ENCODE measurements around the gene ABL1.
"Not testable (repeated sequence)": the region's sequence is repeated elsewhere in the genome, so short reads cannot be mapped to it uniquely, and the experiment has no call there.

The ABL1 gene

DNA sequence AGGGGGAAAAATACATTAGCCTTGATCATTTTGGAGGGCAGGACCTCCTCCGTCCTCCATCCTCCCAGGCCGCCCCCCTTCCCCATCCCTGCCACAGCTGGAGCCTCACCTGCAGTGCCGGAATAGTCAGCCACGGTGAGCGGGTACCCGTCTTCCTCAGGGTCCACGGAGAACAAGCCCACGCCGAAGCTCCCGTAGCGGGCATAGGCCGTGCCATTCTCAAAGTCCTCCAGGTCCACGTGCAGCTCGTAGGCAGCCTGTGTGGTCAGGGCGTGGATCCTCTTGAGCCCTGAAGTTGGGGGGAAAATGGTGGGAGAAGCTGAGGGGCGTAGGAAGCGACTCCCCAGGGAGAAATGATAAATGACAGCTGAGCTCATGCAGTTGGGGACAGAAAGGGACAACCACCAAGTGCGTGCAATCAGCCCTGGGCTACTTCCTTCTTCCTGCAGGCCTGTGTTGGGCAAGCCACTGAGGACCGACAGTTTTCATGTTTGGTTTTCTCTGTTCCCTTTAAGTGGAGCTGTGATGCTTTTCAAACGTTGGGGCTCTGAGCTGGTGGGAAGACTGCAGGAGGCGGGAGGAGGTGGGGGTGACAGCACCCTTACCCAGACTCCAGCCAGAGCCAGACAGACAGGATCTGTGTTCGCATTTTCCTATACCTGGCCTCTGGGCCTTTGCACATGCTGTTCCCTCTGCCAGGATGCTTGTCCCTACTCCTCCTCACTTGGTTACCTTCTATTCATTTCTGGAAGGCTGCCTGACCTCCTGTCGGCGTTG, 70.3 kb downstream of the ABL1 start:
- DNase-seq: no peak

DNA sequence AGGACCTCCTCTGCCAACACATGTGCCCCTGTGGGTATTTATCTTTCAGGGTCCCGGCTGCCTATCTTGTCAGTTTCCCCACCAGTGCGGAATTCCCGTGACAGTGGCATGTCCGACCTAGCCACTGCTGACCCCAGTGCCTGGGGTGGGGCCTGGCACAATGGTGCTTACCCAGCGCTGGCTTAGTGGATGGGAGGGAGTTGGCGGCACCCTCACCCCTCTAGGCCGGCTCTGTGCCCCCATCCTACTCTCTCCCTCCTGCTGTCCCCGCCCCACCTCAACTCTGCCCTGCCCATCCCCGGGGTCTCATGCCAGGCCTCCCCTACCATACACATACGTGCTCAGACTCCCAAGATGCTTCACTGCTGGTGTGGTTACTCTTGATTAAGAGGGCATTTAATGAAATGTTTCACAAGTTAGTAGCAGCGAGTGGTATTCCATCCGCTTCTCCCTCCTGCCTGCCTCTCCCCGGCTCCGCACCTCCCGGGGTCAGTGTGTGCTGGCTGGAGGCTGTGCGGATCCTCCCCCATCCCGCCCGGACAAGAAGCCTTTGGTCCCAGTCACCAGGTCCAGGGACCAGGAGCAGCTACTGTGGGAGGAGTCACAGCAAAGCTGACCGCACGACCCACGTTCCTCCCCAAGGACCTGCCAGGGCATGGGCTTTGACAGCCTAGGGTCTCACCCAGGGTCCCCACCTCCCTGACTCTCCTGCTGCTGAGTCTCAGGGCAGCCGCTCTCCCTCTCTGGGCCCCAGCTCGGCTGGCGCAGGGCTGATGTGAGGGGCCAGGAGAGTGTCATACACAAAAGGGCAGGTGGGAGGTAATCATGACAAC, 71.1 kb downstream of the ABL1 start:
- DNase-seq: no peak

DNA sequence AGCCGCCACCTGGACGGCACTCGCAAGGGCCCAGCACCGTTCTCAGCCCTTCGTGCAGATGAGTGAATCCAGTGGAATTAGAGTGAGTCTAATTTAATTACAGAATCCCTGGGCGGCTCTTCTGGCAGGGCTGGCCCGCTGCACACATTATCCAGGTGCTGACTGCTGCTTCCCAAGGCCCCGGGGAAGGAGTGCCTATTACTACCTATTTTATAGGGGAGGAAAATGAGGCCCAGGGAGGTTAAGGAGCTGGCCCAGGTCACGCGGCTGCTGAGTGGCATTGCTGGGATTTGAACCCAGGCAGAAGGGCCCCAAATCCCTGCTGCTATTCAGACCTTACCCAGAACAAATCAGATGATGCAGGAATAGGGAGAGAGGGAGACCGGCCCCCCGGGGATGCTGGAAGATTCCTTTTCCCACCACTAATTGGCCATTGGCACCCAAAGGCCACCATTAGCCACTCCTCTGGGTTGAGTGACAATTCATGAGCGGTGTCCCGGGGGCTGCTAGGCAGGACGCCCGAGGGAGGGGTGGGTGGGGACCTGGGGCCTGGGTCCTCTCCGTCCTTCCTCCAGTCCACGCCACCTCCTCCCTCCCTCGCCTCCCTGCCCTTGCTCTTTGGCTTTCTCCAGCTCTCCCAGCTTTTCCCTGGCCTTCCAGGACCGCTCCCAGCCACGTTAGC, 71.8 kb downstream of the ABL1 start:
- DNase-seq: no peak

DNA sequence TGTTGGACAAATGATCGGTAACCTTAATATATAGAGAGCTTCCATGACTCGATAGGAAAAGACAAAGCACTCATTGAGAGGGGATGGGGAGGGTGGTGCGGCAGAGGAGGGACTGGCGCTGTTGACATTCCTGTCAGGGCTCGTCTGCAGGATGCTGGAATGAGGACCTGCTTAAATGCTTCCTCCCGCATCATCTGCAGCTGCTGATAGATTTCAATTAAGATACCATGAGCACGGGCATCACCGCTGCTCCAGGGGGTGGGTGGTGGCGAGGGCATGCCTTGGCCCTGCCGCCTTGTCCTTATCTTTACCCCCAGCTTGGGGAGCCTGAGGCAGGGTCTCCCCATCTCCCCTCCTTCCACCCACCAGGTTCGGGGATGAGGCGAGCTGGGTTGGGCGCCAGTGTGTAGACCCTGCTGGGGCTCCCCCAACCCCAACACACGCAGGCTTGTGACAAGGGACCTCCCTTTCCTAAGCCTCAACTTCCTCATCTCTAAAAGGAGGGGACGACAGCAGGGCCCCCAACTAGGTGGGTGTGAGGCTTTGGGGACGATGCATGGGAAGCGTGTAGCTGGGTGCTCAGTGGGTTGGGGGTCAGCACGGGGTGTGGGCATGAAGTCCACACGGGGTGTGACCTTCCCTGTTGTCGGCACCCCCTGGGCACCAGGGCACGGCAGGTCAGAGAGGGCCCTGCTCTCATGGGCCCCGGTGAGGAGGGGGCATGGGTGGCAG, 73.3 kb downstream of the ABL1 start:
- no peak for DNase-seq

DNA sequence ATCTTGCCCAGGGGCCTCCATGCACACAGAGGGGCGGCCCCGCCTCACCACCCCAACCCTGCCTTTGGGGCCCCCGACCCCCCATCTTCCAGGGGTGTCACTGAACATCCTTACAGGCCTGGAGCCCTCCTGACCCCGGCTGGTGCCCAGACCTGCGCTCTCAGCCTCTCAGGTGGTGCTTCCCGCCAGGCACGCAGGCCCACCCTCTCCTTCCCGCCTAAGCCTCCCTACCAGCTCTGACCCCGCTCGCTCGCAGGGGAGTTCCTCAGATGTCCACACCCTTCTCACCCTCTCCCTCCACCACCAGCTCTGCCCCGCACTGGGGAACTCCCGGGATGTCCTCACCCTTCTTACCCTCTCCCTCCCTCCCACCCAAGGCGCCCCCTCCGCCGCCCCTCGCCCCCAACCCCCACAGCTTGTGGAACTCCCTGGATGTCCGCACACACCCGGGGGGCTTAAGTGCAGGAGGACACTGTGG, 73.9 kb downstream of the ABL1 start:
- no peak for DNase-seq

DNA sequence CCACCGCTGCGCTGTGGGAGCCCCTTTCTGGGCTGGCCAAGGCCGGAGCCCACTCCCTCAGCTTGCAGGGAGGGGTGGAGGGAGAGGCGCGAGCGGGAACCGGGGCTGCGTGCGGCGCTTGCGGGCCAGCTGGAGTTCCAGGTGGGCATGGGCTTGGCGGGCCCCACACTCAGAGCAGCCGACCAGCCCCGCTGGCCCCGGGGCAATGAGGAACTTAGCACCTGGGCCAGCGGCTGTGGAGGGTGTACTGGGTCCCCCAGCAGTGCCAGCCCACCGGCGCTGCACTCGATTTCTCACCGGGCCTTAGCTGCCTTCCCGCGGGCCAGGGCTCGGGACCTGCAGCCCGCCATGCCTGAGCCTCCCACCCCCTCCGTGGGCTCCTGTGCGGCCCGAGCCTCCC, 75.0 kb downstream of the ABL1 start:
- not testable (repeated sequence) for DNase-seq

DNA sequence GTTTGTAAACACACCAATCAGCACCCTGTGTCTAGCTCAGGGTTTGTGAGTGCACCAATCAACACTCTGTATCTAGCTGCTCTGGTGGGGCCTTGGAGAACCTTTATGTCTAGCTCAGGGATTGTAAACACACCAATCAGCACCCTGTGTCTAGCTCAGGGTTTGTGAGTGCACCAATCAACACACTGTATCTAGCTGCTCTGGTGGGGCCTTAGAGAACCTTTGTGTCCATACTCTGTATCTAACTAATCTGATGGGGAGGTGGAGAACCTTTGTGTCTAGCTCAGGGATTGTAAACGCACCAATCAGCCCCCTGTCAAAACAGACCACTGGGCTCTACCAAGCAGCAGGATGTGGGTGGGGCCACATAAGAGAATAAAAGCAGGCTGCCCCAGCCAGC, 75.6 kb downstream of the ABL1 start:
- not testable (repeated sequence) for DNase-seq

DNA sequence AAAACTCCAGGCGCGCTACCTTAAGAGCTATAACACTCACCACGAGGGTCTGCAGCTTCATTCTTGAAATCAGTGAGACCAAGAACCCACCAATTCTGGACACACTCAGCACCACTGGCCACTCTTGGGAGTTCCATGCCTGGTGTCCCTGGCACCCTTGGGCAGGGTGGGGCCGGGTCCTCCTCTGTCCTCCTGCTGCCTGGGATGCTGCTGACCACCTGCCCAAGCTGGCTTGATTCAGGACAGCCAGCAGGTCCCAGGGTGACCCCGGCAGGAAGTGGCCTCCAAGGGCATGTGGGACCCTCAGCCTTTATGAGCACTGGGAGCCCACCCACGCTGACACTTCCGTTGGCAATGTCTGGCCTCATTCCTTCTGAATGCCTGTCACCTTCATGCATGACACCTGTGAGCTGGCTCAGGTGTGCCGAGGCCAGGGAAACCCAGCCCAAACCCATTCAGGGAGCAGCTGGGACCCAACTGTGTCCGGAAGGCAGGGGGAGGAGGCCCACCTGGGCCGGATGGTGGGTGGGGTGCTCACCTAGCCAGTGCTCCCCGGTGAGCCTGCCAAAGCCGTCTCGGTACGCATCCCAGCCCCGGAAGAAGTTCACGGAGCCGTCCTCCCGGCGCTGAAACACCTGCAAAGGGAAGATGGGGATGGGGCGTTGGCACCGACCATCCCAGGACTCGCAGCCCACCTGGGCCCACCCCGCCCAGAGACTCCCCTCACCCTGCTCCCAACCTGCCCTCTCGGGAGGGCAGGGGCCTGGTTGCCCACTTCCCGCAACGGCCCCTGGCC, 76.4 kb downstream of the ABL1 start:
- DNase-seq: no peak

DNA sequence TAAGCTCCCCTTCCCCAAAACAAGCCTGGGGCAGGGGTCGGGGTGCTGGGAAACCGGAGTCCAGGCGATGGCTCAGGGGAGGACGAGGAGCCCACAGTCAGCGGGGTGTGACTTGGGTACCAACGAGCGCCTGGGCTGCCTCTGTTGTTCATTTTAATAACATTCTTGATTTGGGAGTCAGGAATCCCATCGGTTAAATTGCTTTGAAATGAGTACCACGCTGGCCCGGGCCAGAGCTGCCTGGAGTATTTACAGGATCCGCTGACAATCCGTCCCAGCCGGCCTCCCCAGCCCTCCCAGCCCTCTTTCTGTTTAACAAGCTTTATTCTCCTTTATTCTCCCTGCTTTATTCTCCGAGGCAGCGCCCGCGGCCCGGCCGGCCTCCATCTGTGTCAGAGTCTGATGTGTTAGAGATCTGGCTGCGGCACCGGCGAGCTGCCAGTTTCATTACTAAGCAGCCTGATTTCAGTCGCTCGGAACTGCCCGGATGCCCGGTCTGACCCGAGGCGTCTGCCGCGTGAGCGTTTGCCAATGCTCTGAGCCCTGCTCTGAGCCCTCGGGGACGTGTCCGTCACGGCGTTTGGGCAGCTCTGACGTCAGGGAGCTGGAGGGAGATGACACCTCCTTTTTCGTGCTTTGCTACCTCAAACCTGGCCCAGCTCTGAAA, 78.0 kb downstream of the ABL1 start:
- no peak for DNase-seq

DNA sequence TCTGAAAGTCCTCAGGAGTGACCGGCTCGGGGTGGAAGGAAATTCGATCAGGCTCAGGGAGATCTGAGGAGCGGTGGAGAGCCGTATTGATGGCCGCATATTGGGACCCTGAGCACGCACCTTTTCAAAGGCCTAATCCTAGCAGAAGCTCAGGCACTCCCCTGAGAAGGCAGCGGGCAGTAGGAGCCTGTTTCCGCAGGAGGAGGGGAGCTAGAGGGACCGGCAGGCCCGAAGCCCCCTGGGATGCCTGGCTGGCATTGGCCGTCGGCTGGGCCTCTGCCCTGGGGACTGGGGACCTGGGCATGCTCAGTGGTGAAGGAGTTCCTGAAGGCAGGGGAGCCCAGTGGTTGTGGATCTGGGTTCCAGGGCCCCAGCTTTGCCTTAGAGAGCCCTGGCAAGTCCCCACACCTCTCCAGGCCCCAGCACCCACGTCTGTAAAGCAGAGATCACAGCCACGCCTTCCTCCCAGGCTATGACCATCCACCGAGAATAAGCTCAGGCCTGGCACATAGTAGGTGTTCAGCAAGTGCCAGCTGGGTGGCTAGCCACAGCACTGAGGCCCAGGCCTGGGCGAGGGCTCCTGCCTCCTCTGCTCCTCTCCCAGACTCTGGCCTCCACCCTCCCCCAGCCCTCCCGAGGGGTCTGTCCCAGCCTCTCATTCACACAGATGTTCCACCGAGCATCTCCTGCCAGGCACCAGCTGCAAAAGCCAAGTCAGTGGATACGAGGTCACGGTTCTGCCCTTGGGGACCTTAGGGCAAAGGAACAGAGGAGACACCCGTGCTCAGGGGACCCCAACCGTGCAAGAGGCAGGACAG, 78.8 kb downstream of the ABL1 start:
- DNase-seq: no peak

DNA sequence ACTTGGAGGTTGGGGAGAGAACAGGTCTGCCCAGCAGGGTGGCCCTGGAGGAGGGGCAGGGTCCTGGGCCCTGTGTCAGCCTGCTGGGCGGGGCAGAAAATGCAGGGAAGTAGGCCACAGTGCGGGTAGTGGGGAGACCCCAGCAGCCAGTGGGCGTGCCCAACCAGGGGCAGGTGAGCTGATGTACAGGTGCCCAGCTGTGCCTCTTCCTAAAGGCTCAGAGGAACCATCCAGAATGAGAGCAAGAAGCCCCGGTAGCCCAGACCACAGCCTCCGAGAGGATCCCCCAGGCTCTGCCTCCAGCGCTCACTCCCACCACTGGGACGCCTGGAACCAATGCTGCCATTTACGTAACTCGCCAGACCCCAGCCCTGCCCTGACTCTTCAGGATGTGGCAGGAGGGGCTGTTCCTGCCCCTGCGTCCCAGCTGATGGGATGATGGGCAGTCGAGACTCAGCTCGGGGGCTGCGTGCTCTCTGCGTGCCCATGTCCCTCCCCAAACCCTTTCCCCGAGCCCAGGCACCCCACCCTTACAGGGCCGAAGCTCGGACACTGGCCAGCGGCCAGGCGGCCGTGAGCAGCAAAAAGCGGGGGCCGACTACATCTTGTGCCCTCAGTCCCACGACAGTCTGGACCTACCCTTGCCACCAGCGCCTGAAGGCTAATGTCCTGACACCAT, 79.5 kb downstream of the ABL1 start:
- DNase-seq: no peak

DNA sequence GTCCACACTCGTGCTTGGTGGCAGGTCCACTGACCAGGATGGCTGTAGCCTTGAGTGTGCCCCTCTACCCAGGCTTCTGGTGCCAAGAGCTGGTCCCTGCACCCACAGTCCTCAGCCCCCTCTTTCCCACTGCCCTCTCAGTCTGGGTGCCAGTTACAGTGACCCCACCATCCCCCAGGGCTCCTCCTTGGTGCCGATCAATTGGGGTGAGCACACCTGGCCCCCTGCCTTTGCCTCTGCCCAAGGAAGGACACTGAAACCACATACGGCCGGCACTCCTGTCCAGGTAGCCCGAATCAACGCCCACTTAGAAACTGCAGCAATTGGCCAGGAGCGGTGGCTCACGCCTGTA, 80.0 kb downstream of the ABL1 start:
- no peak for DNase-seq

DNA sequence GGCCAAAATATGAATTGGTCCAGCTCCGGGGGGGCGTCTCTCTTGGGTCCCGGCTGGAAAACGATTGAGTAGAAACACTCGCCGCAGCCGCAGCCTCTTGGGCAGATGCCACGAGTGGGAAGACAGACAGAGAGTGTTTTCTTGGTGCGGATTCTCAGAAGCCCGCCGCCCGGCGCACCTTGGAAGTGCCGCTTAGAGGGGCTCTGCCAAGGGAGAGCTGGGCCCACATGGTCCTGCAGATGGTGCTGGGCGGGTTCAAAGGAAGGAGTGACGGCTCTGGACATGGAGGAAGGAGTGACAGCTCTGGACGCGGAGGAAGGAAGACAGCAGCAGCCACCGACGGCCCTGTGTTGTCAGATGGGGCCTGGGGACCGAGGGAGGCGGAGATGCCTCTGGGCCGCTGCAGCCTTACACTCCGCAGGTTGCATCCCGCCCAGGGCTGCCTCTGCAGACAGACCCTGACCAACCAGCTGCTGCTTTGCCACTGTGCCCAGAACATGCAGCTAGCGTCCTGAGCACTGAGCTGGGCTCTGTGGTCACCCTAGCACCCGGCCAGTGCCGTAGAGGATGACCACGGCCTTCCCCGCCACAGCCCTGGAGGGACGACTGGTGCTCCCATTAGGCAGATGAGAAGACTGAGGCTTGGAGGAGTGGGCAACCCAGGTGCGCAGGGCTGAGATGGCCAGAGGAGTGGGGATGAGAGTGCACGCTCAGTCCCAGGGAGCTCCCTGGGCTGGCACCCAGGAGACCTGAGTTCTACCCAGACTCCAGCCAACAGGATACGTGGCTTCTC, 82.3 kb downstream of the ABL1 start:
- no peak for DNase-seq

DNA sequence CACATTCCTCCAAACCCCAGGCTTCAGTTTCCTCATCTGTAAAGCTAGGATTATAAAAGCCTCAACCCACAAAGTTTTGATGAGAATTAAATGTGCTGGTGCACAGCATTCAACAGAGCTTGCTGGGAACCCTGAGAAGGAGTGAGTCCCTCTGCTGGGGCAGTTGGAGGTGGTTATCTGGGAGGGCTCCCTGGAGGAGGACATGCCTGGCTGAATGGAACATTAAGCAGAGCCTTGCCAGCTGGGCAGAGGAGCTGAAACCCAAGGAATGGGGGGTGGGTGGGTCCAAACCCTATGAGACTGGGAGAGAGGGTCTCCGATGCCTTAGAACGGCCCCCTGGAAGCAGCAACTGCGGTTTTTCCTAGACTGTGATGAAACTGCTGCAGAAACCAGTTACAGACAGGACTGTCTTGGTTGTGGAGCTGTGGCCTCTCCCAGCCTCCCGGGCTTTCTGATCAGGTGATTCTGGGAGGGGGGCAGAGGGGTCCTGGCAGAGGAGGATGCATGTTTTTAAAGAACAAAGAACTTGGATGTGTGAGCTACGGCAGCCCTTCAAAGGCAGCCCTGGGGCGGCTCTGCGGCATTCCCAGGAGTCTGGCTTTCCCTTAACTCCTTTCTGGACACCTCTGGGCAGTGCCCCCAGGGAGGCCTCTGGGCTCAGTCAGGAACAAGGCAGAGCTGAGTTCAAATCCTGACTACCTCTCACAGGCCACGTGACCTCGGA, 83.2 kb downstream of the ABL1 start:
- DNase-seq: no peak

DNA sequence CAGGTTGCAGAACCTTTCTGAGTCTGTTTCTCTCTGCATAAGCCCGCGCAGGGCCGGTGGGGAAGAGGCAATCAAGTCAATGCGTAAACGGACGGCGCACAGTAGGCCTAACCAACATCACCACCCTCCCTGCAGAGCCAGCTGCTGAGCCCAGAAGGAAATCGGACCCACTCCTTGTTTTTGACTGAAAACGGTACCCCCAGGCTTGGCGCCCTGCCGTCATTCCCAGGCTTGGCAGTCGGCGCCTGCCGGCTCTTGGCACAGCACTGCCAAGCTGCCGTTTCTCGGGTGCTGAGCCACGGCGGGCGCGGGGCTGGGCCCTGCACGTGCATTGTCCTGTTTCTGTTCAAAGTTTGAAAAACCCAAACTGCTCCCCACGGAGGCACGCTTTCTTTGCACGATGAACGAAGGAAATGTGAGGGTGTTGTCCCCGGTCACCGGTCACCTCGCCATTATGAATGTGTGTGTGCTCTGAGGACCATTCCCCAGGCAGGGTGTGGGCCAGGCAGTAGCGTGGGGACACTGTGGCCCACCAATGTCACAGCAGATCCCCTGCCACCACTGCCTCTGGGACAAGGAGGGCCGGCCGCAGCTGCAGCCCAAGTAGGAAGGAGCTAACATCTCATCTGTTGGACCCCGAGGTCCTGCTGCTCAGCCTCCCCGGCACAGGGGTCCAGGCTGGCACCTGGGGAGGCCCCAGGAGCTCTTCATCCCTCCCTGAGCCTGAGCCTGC, 83.9 kb downstream of the ABL1 start:
- no peak for DNase-seq

DNA sequence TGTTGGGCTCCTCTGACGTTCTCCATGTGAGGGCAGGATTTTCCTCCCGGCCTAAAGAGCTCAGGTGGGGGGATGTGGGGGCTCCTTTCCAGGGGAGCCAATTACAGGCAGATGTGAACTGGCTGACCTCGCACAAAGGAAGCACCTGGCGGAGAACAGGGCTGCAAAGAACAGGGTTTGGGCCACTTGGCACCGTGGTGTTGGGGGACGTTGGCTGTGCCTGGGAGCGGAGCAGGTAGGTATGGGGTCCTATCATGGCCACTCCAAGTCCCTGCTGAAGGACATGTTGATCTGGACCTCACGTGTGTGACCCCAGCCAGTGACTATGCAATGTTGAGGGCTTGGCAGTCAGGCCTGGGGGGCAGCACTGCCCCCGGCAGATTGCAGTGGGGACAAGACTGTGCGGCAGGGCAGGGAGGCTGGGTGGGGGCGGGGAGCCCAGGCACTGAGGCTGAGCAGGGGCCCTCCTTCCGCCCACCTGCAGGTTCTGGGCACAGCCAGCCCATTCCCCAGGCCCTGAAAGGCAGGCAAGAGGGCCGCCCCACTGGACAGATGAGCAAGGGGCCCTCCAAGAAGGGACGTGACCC, 84.6 kb downstream of the ABL1 start:
- no peak for DNase-seq

DNA sequence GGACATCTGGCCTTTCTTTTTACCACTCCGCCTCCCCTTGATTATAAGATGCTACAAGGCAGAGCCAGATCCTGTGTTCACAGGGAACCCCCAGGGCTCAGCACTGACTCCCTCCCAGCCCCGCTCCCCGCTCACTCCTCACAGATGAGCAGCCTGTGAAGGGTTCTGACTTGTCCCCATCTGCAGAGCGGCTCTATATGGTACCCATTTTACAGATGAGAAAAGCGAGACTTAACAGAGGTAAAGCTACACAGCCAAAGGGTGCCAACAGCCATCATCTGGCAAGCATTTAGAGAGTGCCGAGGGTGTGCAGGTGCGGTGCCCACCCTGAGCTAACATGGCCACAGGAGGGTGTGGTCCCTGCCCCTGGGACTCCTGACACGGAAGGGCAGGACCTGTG, 85.2 kb downstream of the ABL1 start:
- no peak for DNase-seq
